Nephron progenitor cell (in vitro differentiated cells): ENCODE results near the gene KCND3.

ENCODE experiments used
- DNase-seq: peaks from one replicate; pipeline ENCODE4 v3.0.0; 2021
- H3K27ac Mint-ChIP-seq: 2 replicates; pipeline ENCODE4 v1.8.0; 2021; ENCODE audit warnings: mild to moderate bottlenecking, moderate library complexity, mixed read lengths
- H3K27me3 Mint-ChIP-seq: 2 replicates; pipeline ENCODE4 v1.8.0; 2021; ENCODE audit warnings: mild to moderate bottlenecking, low read depth, mixed read lengths; ENCODE audit not compliant: poor library complexity
- H3K36me3 Mint-ChIP-seq: 2 replicates; pipeline ENCODE4 v1.8.0; 2021; ENCODE audit warnings: low read depth, mixed read lengths
- H3K4me1 Mint-ChIP-seq: 2 replicates; pipeline ENCODE4 v1.8.0; 2021; ENCODE audit warnings: mixed read lengths
- H3K4me3 Mint-ChIP-seq: 2 replicates; pipeline ENCODE4 v1.8.0; 2021; ENCODE audit warnings: mild to moderate bottlenecking, moderate library complexity, mixed read lengths
- H3K9me3 Mint-ChIP-seq: 2 replicates; pipeline ENCODE4 v1.8.0; 2021; ENCODE audit warnings: mild to moderate bottlenecking, moderate library complexity, mixed read lengths
- TF ChIP-seq, protein P1 (sequence below): fragments of 200-600 bp; sonication (generic); IDR thresholded peaks from 2 replicates; pipeline ENCODE4 v1.5.0; 2021; ENCODE audit warnings: antibody characterized with exemption

Gene KCND3

DNA sequence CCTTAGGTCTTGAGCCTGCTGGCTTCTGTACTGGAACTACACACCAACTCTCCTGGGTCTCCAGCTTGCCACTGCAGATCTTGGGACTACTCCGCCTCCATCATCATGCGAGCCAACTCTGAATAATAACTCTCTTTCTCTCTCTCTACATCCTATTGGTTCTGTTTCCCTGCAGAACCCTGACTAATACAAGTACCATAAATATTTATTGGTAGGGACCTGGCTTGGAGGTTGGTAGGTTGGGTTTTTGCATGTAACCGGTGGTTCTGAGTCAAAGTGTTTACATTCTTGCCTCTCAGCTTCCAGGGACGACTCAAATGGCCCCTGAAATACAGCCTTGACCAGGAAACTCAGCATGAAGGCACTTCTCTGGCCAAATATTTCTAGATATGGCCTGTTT lies 110.4 kb downstream of the KCND3 start:
- TF ChIP-seq, protein P1, sequence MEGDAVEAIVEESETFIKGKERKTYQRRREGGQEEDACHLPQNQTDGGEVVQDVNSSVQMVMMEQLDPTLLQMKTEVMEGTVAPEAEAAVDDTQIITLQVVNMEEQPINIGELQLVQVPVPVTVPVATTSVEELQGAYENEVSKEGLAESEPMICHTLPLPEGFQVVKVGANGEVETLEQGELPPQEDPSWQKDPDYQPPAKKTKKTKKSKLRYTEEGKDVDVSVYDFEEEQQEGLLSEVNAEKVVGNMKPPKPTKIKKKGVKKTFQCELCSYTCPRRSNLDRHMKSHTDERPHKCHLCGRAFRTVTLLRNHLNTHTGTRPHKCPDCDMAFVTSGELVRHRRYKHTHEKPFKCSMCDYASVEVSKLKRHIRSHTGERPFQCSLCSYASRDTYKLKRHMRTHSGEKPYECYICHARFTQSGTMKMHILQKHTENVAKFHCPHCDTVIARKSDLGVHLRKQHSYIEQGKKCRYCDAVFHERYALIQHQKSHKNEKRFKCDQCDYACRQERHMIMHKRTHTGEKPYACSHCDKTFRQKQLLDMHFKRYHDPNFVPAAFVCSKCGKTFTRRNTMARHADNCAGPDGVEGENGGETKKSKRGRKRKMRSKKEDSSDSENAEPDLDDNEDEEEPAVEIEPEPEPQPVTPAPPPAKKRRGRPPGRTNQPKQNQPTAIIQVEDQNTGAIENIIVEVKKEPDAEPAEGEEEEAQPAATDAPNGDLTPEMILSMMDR = no peak
- Mint-ChIP-seq H3K4me1 (no peaks in the 10 kb centered on the region), H3K36me3 (no peaks in the 10 kb centered on the region), H3K27me3 (peaks cover 29% of the 10 kb centered on the region), H3K27ac (no peak overlapping the region), H3K4me3 (no peak overlapping the region), H3K9me3 (no peaks in the 10 kb centered on the region)
- DNase-seq = no peak

DNA sequence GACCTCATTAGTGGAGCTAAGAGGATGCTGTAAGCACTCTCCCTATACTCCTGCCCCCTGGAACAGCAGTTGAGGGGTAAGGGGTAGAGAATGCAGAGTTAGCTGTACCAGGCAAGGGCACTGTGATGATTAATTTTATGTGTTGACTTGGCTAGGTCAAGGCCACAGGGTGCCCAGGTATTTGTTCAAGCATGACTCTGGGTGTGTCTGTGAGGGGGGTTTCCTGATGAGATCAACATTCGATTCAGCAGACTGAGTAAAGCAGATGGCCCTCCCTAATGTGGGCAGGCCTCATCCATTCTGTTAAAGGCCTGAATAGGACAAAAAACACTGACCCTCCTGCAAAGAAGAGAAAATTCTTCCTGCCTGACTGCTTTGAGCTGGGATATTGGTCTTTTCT lies 110.8 kb downstream of the KCND3 start:
- TF ChIP-seq, protein P1 = no peak
- DNase-seq = no peak
- Mint-ChIP-seq H3K4me3 (no peak overlapping the region), H3K9me3 (no peaks in the 10 kb centered on the region), H3K36me3 (no peaks in the 10 kb centered on the region), H3K27ac (no peak overlapping the region), H3K27me3 (peaks cover 31% of the 10 kb centered on the region), H3K4me1 (no peaks in the 10 kb centered on the region)

DNA sequence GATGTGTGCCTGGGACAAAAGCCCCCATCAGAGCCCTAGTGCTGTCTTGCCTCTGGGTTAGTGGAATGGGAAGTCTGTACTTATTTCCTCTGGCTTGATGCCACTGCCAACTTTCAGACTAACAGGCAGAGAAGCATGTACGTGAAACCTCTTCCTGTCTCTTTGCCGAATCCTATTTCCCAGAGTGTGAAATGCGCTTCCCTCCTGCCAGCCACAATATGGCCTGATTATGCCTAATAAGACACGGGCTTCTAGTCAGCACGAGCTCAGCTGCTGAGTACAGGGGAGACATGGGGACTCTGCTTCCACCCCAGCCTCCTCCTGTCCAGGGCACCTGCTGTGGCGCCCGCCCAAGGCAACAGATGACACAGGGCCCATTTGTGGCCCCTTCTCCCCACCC lies 111.4 kb downstream of the KCND3 start:
- TF ChIP-seq, protein P1 = no peak
- Mint-ChIP-seq H3K36me3 (no peaks in the 10 kb centered on the region), H3K9me3 (no peaks in the 10 kb centered on the region), H3K27ac (no peak overlapping the region), H3K4me3 (no peak overlapping the region), H3K27me3 (peaks cover 30% of the 10 kb centered on the region), H3K4me1 (no peaks in the 10 kb centered on the region)
- DNase-seq = no peak

DNA sequence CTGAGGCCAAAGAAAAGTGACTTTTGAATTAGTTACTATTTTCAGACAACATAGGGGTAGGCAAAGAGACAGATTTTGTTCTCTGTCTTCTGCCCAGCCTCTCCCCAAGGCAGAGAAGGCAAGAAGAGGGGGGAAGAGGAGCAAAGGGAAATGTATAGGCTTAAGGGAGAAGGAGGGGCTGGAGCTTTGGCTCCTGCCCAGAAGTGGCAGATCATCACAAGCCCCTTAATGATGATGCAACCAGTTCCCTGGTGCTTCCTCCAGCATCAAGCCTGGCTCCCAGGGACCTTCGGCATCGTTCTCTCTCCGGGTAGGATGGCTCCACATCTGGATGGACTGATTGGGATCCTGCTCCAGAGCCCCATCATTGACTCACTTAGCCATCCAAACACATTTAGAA lies 112.8 kb downstream of the KCND3 start:
- Mint-ChIP-seq H3K4me3 (no peak overlapping the region), H3K27ac (no peak overlapping the region), H3K9me3 (no peaks in the 10 kb centered on the region), H3K27me3 (peaks cover 29% of the 10 kb centered on the region), H3K4me1 (no peaks in the 10 kb centered on the region), H3K36me3 (no peaks in the 10 kb centered on the region)
- TF ChIP-seq, protein P1 = no peak
- no peak for DNase-seq

DNA sequence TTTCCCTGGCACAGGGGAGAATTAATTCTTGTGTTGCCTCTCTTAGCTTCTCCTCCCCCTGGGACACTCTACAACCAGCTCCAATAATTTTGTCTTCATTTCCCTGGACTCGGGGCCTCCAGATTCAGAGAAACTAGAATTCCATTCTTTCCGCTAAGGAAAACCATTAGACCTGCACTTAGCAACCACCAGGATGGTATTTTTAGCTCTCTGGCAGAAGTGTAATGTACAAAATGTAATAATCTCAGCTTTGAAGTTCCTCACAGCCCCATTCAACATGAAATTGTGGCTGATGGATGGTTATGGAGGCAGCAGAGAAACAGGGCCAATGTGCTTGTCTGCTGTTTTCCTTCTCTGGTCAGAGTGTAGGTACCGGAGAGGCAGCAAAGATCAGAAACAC lies 113.8 kb downstream of the KCND3 start:
- H3K27ac Mint-ChIP-seq = no peak overlapping the region
- TF ChIP-seq, protein P1 = no peak
- H3K4me1 Mint-ChIP-seq = no peaks in the 10 kb centered on the region
- no peak for DNase-seq
- H3K27me3 Mint-ChIP-seq = peaks cover 29% of the 10 kb centered on the region
- no peaks in the 10 kb centered on the region for H3K9me3 Mint-ChIP-seq
- no peaks in the 10 kb centered on the region for H3K36me3 Mint-ChIP-seq
- H3K4me3 Mint-ChIP-seq = no peak overlapping the region

DNA sequence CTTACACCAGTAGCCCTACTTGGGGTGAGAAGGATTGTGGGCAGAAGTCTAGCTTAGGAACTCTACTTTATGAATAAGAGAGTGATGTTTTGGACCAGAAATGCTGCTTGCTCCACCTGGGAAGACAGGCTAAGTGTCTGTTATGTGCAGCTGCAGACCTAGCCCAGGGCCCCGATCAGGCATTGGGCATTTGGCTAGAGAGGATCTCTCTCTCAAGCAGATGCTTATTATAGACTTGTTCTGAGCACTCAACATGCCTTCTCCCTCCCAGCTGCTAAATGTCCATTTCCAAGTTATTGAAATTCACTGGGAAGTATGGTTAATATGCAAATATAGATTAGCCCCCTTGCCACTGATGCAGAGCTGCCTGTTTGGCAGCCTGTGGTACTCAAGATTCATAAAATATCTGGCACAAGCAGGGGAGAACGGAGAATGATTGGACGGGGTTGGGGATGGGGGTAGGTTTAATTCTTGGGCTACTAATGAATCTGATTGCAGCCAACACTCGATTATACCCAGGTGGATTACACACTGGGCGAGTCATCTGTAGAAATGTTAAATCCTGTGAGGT lies 115.9 kb downstream of the KCND3 start:
- H3K9me3 Mint-ChIP-seq = no peaks in the 10 kb centered on the region
- H3K27me3 Mint-ChIP-seq = peaks cover 22% of the 10 kb centered on the region
- DNase-seq = no peak

More for the DNA sequence above, 115.9 kb downstream of the KCND3 start:
- no peaks in the 10 kb centered on the region for H3K36me3 Mint-ChIP-seq
- TF ChIP-seq, protein P1 = no peak
- H3K4me3 Mint-ChIP-seq = no peak overlapping the region
- H3K27ac Mint-ChIP-seq = no peak overlapping the region
- H3K4me1 Mint-ChIP-seq = no peaks in the 10 kb centered on the region
